OCI-LY3 (cell line): Measurements from ENCODE around the gene PKD2L2.

ENCODE experiments used
- CTCF ChIP-seq: fragments of 200-600, 300-600 bp; sonication (generic); IDR thresholded peaks from 2 replicates; pipeline ENCODE4 v1.5.1; 2014; ENCODE audit warnings: antibody characterized with exemption, low read length, low read depth
- EZH2phosphoT487 ChIP-seq: fragments of 200-600 bp; shearing (Covaris generic); IDR thresholded peaks from 2 replicates; pipeline ENCODE4 v1.6.1; 2018; ENCODE audit warnings: antibody characterized with exemption, mixed run types, low read depth

GRCh38 chr5:137847687-137848086 is 41.6 kb upstream of the PKD2L2 start:
- TF ChIP-seq CTCF (no peak), EZH2phosphoT487 (no peak)
